Gastroesophageal sphincter (tissue), 3 donors: ENCODE data around the gene P3H2.

ENCODE experiments used
- CTCF ChIP-seq, 4 experiments: fragments of 200-600 bp in 2 of 4; fragments of 450-650 bp in 2 of 4; sonication (generic) in 1 of 4; IDR thresholded peaks; one replicate each; pipeline ENCODE4 v1.5.1; 2017 to 2019; ENCODE audit warnings: antibody characterized with exemption in 4 of 4, mild to moderate bottlenecking in 2 of 4, moderate library complexity in 2 of 4
- POLR2A ChIP-seq, 2 donors: fragments of 450-650 bp; IDR thresholded peaks; one replicate each; pipeline ENCODE4 v1.6.1; 2017; ENCODE audit warnings: antibody characterized with exemption in 2 of 2, mild to moderate bottlenecking in 2 of 2, moderate library complexity in 1 of 2

- TF ChIP-seq POLR2A (IDR thresholded peaks at IDR 0.05) (no peak), CTCF (IDR thresholded peaks at IDR 0.05) (no peak)
Measured at GRCh38 chr3:190019844-190020243, 100.9 kb downstream of the P3H2 start.
